Measurements from ENCODE around the gene ELFN1.

ELFN1 gene

DNA sequence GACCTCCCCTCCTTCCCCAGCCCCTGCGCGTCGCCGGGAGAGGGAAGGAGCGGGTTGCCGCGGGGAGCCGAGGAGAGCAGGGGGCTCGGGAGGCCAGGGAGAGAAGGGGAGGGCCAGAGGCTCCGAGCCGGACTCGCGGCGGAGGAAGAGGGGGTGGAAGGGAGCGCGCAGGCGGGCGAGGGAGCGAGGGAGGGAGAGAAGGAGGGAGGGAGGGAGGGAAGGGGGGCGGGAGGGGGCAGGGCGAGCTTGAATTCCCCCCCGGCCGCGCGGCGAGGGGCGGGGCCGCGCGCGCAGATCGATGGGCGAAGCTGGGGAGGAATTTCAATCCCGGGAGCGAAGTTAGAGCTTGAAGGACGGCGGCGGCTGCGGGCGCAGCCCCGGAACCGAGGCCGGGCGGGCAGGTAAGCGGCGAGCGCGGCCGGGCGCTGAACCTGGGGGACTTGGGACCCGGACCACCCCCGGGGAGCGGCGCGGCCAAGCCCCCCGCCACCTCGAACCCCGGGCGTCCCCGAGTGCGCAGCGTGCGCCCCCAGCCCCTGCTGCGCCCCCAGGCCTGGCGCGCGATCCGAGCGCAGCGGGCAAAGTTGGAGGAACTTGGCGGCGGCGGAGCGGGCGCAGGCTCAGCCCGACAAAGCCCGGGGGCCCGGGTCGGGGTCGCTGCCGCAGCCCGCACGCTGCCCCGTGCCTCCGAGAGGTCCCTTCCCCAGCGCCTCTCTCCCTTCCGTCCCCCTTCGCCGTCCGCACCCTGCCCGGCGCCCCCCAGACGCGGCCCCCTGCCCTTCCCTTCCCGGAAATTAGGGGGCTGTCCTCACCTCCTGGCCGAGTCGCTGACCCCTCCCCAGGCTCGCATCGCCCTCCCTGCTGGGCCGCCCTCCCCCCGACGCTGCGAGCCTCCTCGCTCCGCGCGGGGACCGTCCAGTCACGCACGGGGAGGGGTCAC, at the start of gene ELFN1:
Gene ELFN1 (plus strand): TSS at position 324 of the 940 bp plus-strand sequence. CDS start 74,320 bp downstream, outside the sequence.
- no peaks in the 10 kb centered on the region for H3K36me3 ChIP-seq (ENCODE audit: control insufficient read depth, low read depth, low read length)
- no peaks in the 10 kb centered on the region for H3K9me3 ChIP-seq (ENCODE audit: control insufficient read depth, low read depth, low read length)
- H3K9ac ChIP-seq (ENCODE audit: low read length) = no peak within 1 kb of the TSS
- no peak within 1 kb of the TSS for H3K27ac ChIP-seq (ENCODE audit: low read length)
- peak within 1 kb of the TSS; percentile 56 for H3K4me3 ChIP-seq (ENCODE audit: low read length)
- H3K4me1 ChIP-seq (ENCODE audit: control insufficient read depth, low read depth, low read length) = no peaks in the 10 kb centered on the region
- H3K27me3 ChIP-seq (ENCODE audit: control insufficient read depth, insufficient read depth, low read length) = peaks cover 66% of the 10 kb centered on the region

DNA sequence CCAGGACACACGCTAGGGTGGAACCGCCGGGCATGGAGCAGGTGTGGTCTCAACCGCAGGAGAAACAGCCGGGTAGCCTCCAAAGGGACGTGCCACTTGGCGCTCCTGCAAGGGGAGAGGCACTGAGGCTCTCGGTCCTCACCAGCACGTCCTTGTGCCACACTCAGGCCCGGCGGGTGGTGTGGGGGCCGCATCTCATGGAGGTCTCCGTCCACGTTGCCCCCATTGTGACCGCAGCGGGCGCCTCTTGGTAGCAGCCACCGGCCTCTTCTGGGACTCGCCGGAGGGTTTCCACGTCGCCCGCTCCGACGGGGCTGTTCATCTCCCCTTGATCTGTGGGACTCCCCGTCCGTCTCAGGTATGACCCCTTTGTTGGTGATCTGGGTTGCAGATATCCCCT, 49.2 kb upstream of the ELFN1 start:
- Histone ChIP-seq H3K27me3 (ENCODE audit: control insufficient read depth, insufficient read depth, low read length) (no peaks in the 10 kb centered on the region), H3K36me3 (ENCODE audit: control insufficient read depth, low read depth, low read length) (no peaks in the 10 kb centered on the region), H3K9me3 (ENCODE audit: control insufficient read depth, low read depth, low read length) (no peaks in the 10 kb centered on the region), H3K9ac (ENCODE audit: low read length) (no peak overlapping the region), H3K4me3 (ENCODE audit: low read length) (no peak overlapping the region), H3K27ac (ENCODE audit: low read length) (no peak overlapping the region), H3K4me1 (ENCODE audit: control insufficient read depth, low read depth, low read length) (no peaks in the 10 kb centered on the region)

DNA sequence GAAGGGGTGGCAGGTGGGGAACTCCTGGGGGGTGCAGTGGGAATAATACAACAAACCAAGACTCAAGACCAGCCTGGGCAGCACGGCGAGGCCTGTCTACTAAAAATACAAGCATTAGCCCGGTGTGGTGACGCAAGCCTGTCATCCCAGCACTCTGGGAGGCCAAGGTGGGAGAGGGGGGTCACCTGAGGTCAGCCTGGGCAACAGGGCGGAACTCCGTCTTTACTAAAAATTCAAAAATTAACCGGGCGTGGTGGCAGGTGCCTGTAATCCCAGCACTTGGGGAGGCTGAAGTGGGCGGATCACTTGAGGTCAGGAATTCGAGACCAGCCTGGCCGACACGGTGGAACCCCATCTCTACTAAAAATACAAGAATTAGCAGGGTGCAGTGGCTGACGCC, 48.4 kb upstream of the ELFN1 start:
- Histone ChIP-seq H3K27ac (ENCODE audit: low read length) (no peak overlapping the region), H3K27me3 (ENCODE audit: control insufficient read depth, insufficient read depth, low read length) (no peaks in the 10 kb centered on the region), H3K4me3 (ENCODE audit: low read length) (no peak overlapping the region), H3K9ac (ENCODE audit: low read length) (no peak overlapping the region), H3K9me3 (ENCODE audit: control insufficient read depth, low read depth, low read length) (no peaks in the 10 kb centered on the region), H3K36me3 (ENCODE audit: control insufficient read depth, low read depth, low read length) (no peaks in the 10 kb centered on the region), H3K4me1 (ENCODE audit: control insufficient read depth, low read depth, low read length) (no peaks in the 10 kb centered on the region)

DNA sequence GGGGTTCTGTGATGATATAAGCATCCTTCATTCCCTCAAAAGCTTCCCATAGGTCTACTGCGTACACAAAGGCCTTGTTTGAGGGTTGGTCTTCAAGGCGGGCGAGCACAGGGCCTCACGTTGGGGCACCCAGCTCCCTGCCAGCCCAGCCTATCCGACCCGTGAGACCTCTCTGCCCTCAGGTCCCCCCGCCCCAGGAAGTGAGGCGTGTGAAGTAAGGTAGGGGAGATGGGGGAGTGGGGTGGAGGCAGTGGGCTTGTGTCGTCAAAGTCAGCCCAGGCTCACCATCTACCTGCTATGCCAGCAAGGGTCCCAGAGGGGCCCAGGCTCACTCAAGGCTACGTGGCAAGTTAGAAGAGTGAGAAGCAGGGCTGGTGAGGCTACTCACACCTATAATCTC, 47.6 kb upstream of the ELFN1 start:
- Histone ChIP-seq H3K4me3 (ENCODE audit: low read length) (no peak overlapping the region), H3K9ac (ENCODE audit: low read length) (no peak overlapping the region), H3K9me3 (ENCODE audit: control insufficient read depth, low read depth, low read length) (no peaks in the 10 kb centered on the region), H3K27ac (ENCODE audit: low read length) (no peak overlapping the region), H3K4me1 (ENCODE audit: control insufficient read depth, low read depth, low read length) (no peaks in the 10 kb centered on the region), H3K27me3 (ENCODE audit: control insufficient read depth, insufficient read depth, low read length) (no peaks in the 10 kb centered on the region), H3K36me3 (ENCODE audit: control insufficient read depth, low read depth, low read length) (no peaks in the 10 kb centered on the region)

DNA sequence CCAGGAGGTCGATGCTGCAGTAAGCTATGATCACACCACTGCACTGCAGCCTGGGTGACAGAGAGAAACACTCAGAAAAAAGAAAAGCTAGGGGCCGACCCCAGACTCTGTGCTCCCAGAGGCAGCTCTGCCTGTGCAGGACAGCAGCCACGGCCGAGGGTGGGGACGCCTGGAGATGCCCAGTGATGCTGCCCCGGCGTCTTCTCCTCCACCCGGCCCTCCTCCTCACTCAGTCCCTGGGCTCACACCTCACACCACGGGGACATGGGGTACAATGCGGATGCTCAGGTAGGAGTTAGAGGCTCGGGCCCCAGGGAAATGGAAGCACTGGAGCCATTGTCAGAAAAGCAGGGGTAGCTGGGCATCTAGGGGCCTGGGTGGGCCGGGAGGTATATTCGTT, 46.3 kb upstream of the ELFN1 start:
- no peak overlapping the region for H3K27ac ChIP-seq (ENCODE audit: low read length)

DNA sequence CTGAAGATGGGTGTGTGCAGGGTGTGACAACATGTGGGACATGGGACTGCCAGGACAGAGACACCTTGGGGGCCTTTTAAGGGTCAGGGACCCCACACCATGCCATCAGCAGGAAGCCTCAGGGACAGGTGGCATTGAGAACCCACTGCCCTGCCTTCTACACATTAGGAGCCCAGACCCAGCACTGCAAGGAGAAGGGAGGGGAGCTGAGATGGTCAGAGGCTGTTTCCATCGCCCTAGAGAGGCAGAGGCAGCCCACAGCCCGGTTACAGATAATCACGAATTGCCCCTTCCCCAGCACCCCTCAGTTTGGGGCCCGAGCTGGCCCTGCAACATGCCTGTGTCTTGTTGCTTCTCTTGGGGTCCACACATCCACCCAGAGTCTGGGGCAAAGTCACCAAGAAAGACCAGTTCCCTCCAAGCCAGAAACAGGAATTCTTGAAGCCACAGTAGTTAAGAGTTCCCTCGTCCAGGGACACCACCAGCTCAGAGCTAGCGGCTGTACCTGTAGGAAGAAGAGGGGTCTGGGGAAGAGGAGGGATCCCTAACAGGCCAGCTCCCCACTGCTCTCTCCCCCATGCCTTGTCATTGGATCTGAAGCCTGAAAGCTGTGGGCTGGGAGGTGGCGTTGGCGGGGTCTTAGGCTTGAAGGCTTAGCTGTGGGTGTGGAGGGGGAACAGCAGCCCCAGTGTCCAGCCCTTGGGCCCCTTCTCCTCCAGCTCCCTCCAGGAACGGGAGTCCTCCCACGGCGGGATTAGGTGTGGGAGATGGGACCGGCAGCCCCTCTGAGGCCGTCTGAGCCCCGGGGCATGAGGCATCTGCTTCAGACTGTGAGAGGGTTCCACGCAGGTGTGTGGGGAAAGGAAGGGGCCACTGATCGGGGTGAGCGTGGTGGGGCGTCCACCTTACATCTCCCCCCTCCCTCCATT, 44.8 kb upstream of the ELFN1 start:
- Histone ChIP-seq H3K27me3 (ENCODE audit: control insufficient read depth, insufficient read depth, low read length) (no peaks in the 10 kb centered on the region), H3K36me3 (ENCODE audit: control insufficient read depth, low read depth, low read length) (no peaks in the 10 kb centered on the region), H3K4me3 (ENCODE audit: low read length) (no peak overlapping the region), H3K27ac (ENCODE audit: low read length) (no peak overlapping the region), H3K9ac (ENCODE audit: low read length) (no peak overlapping the region), H3K4me1 (ENCODE audit: control insufficient read depth, low read depth, low read length) (no peaks in the 10 kb centered on the region), H3K9me3 (ENCODE audit: control insufficient read depth, low read depth, low read length) (no peaks in the 10 kb centered on the region)

More for the DNA sequence above, 46.3 kb upstream of the ELFN1 start:
- Histone ChIP-seq H3K4me1 (ENCODE audit: control insufficient read depth, low read depth, low read length) (no peaks in the 10 kb centered on the region), H3K9ac (ENCODE audit: low read length) (no peak overlapping the region), H3K36me3 (ENCODE audit: control insufficient read depth, low read depth, low read length) (no peaks in the 10 kb centered on the region), H3K27me3 (ENCODE audit: control insufficient read depth, insufficient read depth, low read length) (no peaks in the 10 kb centered on the region), H3K4me3 (ENCODE audit: low read length) (no peak overlapping the region), H3K9me3 (ENCODE audit: control insufficient read depth, low read depth, low read length) (no peaks in the 10 kb centered on the region)

DNA sequence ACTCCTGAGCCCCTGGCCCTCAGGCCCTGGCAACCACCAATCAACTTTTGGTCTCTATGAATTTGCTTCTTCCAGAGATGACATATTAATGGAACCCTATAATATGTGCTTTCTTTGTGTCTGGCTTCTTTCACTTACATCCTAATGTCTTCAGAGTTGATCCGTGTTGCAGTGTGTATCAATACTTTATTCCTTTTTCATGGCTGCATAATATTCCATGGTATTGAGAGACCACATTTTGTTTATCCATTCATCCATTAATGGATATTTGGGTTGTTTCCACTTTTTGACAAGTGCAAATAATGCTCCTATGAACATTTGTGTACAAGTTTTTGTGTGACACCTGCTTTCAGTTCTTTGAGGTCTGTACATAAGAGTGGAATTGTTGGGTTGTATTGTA, 43.3 kb upstream of the ELFN1 start:
- Histone ChIP-seq H3K27me3 (ENCODE audit: control insufficient read depth, insufficient read depth, low read length) (no peaks in the 10 kb centered on the region), H3K36me3 (ENCODE audit: control insufficient read depth, low read depth, low read length) (no peaks in the 10 kb centered on the region), H3K27ac (ENCODE audit: low read length) (no peak overlapping the region), H3K9me3 (ENCODE audit: control insufficient read depth, low read depth, low read length) (no peaks in the 10 kb centered on the region), H3K4me1 (ENCODE audit: control insufficient read depth, low read depth, low read length) (no peaks in the 10 kb centered on the region), H3K4me3 (ENCODE audit: low read length) (no peak overlapping the region), H3K9ac (ENCODE audit: low read length) (no peak overlapping the region)

DNA sequence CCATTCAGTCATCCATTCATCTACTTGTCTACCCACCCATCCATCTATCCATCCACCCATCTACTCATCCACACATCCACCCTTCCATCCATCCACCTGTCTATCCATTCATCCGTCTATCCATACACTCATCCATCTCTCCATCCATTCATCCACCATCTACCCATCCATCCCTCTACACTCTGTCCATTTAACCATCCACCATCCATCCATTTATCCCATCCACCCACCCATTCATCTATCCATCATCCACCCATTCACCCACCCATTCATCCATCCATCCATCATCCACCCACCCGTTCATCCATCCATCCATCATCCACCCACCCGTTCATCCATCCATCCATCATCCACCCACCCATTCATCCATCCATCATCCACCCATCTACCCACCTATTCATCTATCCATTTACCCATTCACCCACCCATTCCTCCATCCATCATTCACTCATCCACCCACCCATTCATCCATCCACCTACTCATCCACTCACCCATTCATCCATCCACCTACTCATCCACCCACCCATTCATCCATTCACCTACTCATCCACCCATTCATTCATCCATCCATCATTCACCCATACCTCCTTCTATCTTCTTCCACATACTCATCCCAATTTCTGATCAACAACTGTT, 39.3 kb upstream of the ELFN1 start:
- Histone ChIP-seq H3K9ac (ENCODE audit: low read length) (no peak overlapping the region), H3K27ac (ENCODE audit: low read length) (no peak overlapping the region), H3K4me3 (ENCODE audit: low read length) (no peak overlapping the region), H3K4me1 (ENCODE audit: control insufficient read depth, low read depth, low read length) (no peaks in the 10 kb centered on the region), H3K27me3 (ENCODE audit: control insufficient read depth, insufficient read depth, low read length) (no peaks in the 10 kb centered on the region), H3K36me3 (ENCODE audit: control insufficient read depth, low read depth, low read length) (no peaks in the 10 kb centered on the region), H3K9me3 (ENCODE audit: control insufficient read depth, low read depth, low read length) (no peaks in the 10 kb centered on the region)

DNA sequence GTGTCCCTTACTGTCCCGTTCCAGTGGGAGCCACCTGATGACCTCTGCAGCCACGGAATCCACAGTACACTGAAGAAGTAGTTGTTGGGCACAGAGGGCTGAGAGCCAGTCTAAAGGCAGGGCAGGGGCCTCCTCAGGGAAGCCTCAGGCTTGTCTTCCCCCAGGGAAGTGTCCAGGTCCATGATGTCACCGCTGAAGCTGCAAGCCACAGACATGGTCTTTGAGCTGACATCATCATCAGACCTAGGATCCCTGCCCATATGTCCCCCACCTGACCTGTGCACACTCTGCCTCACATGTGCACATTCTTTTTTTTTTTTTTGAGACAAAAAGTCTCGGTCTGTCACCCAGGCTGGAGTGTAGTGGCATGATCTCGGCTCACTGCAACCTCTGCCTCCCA, 38.4 kb upstream of the ELFN1 start:
- Histone ChIP-seq H3K9me3 (ENCODE audit: control insufficient read depth, low read depth, low read length) (no peaks in the 10 kb centered on the region), H3K4me3 (ENCODE audit: low read length) (no peak overlapping the region), H3K36me3 (ENCODE audit: control insufficient read depth, low read depth, low read length) (no peaks in the 10 kb centered on the region), H3K9ac (ENCODE audit: low read length) (no peak overlapping the region), H3K27ac (ENCODE audit: low read length) (no peak overlapping the region), H3K4me1 (ENCODE audit: control insufficient read depth, low read depth, low read length) (no peaks in the 10 kb centered on the region), H3K27me3 (ENCODE audit: control insufficient read depth, insufficient read depth, low read length) (no peaks in the 10 kb centered on the region)

DNA sequence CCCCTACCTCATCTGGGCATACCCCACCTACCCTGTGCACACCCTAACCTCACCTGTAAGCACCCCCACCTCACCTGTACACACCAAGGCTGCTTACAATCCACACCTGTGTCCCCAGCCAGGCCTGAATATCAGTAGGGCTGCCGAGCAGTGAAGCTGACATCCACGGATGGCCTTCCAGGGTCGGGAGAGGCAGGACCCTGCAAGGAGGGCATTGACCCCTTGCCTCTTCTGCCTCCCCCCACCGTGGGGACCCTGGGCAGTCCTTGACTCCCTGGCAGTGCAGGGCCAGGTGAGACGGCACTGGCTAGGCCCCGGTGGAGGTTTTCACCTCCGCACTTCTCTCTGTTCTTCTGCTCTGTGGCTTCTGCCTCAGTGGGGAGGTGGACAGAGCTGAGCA, 37.6 kb upstream of the ELFN1 start:
- Histone ChIP-seq H3K36me3 (ENCODE audit: control insufficient read depth, low read depth, low read length) (no peaks in the 10 kb centered on the region), H3K4me3 (ENCODE audit: low read length) (no peak overlapping the region), H3K4me1 (ENCODE audit: control insufficient read depth, low read depth, low read length) (no peaks in the 10 kb centered on the region), H3K9ac (ENCODE audit: low read length) (no peak overlapping the region), H3K27me3 (ENCODE audit: control insufficient read depth, insufficient read depth, low read length) (no peaks in the 10 kb centered on the region), H3K27ac (ENCODE audit: low read length) (no peak overlapping the region), H3K9me3 (ENCODE audit: control insufficient read depth, low read depth, low read length) (no peaks in the 10 kb centered on the region)

All from iPS-18a (cell line).